ENCODE results near the gene CFAP61.

CFAP61 gene

DNA sequence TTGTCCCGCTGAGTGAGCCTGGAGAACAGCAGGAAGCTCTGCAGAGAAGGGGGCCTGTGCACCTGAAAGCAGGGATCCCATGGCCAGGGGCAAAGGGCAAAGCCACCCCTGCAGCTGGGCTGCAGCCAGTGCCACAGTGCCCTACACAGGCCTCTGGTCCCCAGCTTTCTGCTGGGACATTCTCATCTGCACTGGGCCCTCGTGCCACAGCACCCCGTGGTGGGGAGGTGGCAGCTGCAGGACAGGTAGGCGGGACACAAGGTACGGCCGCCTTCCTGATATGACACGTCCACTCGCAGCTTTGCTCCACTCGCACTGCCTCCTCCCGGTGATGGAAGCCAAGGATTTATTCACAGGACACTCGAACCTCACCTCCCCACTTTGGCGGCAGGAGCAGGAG is 342.8 kb downstream of the CFAP61 start:
- no peak overlapping the region for H3K4me3 ChIP-seq (ENCODE audit: low read depth, low read length)
- TF ChIP-seq, protein P1, sequence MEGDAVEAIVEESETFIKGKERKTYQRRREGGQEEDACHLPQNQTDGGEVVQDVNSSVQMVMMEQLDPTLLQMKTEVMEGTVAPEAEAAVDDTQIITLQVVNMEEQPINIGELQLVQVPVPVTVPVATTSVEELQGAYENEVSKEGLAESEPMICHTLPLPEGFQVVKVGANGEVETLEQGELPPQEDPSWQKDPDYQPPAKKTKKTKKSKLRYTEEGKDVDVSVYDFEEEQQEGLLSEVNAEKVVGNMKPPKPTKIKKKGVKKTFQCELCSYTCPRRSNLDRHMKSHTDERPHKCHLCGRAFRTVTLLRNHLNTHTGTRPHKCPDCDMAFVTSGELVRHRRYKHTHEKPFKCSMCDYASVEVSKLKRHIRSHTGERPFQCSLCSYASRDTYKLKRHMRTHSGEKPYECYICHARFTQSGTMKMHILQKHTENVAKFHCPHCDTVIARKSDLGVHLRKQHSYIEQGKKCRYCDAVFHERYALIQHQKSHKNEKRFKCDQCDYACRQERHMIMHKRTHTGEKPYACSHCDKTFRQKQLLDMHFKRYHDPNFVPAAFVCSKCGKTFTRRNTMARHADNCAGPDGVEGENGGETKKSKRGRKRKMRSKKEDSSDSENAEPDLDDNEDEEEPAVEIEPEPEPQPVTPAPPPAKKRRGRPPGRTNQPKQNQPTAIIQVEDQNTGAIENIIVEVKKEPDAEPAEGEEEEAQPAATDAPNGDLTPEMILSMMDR (IDR thresholded peaks at IDR 0.05; ENCODE audit: low read depth, low read length), result no peak

DNA sequence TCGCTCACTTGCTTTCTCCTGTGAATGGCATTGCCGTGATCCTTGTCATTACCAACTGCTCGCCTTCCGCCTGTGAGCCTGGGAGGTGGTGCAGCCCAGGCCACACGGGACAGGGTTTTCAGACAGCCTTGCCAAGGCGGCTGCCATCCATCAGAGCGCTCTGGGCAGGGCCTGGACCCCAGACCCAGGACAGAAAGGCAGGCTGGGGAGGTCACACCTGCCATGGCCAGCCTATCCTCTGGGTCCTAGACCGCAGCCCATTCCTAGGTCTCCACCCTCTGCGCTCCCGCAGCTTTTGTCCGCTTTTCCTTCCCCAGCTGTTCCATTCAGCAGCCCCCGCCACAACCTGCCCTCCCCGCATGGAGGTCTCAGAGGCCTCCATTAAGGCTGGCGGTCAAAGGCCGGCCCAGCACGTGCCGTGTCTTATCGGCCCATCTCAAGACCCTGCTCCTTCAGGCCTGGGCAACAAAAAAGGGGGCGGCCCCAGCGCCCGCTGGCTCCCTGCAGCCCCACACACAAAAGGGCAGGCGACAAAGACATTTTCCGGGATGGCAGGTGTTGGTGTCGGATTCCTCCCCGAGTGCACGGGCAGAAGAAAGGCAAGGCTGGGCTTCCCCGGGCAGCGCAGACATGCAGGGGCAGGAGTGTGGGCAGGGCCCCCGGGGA is 343.7 kb downstream of the CFAP61 start:
- TF ChIP-seq, protein P1 (IDR thresholded peaks at IDR 0.05; ENCODE audit: low read depth, low read length), result no peak
- H3K4me3 ChIP-seq (ENCODE audit: low read depth, low read length), result no peak overlapping the region

GRCh38 chr20:20396794-20397193 is 344.5 kb downstream of the CFAP61 start:
- H3K4me3 ChIP-seq (ENCODE audit: low read depth, low read length), result no peak overlapping the region
- TF ChIP-seq, protein P1 (IDR thresholded peaks at IDR 0.05; ENCODE audit: low read depth, low read length), result no peak

- TF ChIP-seq, protein P1 (IDR thresholded peaks at IDR 0.05; ENCODE audit: low read depth, low read length), result no peak
- H3K4me3 ChIP-seq (ENCODE audit: low read depth, low read length), result no peak overlapping the region
Measured at GRCh38 chr20:20398123-20398522, 345.8 kb downstream of the CFAP61 start.

DNA sequence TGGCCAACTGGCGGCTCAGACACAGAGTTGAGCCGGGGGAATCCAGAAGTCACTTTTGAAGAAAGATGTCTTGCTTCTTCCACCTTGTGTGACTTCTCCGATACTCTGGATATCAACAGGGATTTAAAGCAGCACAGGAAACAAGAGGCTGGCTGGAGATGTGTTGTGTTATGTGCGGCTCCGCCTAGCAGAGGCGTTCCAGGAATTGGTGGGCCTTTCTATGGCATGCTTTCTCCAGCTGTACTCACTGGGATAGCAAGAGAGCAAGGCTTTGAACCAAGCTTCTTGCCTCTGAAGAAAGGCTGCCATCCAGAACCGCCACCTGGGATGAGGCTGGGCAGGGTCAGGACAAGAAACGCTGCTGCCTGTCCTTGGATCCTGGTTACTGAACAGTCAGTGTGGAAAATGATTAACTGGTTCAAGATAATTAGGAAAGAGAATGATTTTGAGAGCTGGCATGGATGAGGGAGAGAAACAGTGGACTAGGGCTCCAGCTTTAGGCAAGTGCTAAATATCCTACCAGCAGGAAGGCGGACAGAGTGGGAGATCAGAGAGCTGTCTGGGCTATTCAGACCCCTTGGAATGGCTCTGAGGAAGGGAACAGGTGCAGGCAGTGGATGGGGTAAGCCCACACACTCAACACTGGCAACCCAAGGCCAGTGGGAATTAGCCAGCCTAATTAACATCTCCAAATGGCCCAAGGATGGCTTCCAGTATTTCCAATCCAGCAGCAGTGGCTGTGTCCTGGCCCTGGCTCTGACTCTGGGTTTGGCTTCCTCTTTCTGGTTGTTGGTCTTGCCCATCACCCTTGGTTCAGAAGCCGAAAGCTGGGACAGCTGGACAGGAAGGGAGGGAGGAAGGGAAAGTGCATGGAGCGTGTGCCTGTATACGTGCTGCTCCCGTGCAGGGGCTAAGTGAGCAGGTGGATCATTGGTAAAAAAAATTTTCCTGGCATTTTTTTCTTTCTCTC is 347.5 kb downstream of the CFAP61 start:
- no peak overlapping the region for H3K4me3 ChIP-seq (ENCODE audit: low read depth, low read length)
- TF ChIP-seq, protein P1 (IDR thresholded peaks at IDR 0.05; ENCODE audit: low read depth, low read length), result no peak

DNA sequence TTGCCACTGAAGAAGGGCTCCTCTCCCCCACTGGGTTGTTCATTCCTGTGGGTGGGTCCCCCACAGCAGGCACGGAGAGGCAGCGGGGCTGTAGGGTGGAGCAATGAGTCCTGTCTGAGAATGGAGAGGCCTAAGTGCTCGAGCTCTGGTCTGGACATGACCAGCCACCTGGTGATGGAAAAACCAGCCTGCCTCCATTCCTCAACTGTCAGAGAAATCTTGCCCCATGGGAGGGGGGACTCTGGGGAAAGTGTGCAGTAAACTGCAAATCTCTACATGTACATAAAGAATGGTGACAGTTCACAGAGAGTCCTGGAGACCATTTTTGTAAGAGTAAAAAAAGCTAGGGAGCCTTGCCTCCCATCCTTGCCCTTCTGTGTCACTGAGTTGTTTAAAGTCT is 349.7 kb downstream of the CFAP61 start:
- H3K4me3 ChIP-seq (ENCODE audit: low read depth, low read length), result no peak overlapping the region
- TF ChIP-seq, protein P1 (IDR thresholded peaks at IDR 0.05; ENCODE audit: low read depth, low read length), result no peak

GRCh38 chr20:20404633-20405032 is 352.3 kb downstream of the CFAP61 start:
- TF ChIP-seq, protein P1 (IDR thresholded peaks at IDR 0.05; ENCODE audit: low read depth, low read length), result no peak
- no peak overlapping the region for H3K4me3 ChIP-seq (ENCODE audit: low read depth, low read length)

Measured in WI38 (cell line).